IPS-NIHi7 (cell line): ENCODE measurements around the gene NFIB.

Source experiments
- DNase-seq: peaks from one replicate; pipeline ENCODE4 v3.0.0; 2012; ENCODE audit warnings: mixed read lengths; ENCODE audit errors: extremely low spot score

NFIB gene

DNA sequence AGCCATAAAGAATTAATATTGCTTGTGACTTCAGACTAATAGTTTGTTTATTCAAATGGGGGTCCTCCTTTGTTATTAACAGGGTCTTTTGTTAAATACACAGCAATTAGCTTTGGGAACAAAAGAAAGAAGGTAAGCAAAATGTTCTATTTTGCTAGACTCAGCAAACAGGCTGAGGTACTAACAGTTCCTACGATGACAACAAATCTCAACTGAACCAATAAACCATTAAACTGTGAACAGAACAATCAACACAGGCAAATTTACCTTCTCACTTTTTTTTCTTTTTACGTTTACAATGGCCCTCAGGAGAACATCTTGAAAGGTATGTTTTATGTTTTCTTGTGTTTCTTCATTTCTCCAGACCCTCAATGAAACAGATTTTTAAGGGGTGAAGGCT lies 207.2 kb downstream of the NFIB start:
- DNase-seq: no peak

DNA sequence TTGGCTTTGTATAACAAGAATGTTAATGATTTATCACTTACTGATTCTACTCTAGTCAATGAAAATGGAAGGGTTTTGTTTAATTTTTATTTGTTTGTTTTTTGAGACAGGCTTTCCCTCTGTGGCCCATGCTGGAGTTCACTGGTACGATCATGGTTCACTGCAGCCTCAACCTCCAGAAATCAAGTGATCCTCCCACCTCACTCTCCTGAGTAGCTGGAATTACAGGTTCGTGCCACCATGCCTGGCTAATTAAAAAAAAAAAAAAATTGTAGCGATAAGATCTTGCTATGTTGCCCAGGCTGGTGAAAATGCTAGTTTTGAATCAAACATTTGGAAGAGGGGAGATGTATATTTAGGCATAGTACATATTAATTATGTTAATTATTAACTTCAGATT lies 209.4 kb downstream of the NFIB start:
- DNase-seq: no peak

DNA sequence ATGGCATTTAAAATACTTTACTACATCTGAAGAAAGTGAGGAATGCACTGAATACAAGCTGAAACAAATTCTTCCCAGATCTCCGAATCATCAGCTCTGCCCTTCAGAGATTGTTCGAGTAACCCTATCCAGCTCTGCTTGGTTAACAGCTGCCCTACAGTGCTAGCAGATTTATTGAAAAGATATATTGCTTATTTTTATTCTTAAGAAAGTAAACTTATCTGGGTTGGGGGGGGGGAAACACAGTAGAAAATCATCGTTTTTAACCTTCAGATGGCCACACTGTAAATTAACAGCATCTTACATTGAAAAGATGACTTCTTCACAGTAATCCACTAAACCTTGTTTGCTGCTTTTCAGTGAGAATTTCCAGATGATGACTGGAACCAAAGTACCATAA lies 210.8 kb downstream of the NFIB start:
- DNase-seq: no peak

DNA sequence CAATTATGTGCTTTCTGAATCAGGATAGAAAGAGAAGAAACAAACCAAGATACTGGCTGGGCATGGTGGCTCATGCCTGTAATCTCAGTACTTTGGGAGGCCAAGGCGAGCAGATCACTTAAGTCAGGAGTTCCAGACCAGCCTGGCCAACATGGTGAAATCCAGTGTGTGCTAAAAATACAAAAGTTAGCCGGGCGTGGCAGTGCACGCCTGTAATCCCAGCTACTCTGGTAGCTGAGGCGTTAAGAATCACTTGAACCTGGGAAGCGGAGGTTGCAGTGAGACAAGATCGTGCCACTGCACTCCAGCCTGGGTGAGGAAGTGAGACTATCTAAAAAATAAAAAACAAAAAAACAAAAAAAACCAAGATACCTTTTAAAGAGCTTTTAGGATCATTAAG lies 214.2 kb downstream of the NFIB start:
- DNase-seq: no peak

DNA sequence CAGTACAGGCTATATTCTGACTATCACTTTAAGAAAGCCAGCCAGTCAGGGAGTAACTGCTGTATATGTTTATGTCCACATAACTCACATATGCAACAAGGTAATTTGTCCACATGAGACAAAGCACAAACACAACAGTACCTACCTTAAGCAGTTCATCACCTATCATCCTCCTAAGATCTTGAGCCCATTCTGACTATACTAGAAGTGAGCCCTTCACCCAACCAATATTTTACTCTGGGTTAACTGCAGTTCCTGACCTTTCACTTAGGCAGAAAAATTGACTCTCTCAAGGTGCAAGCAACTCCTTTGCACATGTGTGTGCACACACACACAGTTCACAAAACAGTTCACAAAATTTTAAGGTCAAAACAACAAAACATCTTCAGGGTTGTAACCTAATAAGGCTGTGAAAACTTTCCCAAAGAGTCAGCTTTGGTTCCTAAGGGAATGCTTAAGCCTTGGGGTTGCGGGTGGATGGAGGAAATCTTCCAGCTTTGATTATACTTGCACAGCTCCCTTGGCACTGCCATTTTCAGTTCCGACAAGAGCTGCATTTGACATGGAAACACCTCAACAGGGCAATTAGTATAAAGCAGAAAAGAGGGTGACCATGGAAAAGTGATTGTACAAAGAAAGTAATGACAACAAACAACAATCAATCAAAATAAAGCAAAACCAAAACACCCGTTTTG lies 215.3 kb downstream of the NFIB start:
- DNase-seq: no peak

DNA sequence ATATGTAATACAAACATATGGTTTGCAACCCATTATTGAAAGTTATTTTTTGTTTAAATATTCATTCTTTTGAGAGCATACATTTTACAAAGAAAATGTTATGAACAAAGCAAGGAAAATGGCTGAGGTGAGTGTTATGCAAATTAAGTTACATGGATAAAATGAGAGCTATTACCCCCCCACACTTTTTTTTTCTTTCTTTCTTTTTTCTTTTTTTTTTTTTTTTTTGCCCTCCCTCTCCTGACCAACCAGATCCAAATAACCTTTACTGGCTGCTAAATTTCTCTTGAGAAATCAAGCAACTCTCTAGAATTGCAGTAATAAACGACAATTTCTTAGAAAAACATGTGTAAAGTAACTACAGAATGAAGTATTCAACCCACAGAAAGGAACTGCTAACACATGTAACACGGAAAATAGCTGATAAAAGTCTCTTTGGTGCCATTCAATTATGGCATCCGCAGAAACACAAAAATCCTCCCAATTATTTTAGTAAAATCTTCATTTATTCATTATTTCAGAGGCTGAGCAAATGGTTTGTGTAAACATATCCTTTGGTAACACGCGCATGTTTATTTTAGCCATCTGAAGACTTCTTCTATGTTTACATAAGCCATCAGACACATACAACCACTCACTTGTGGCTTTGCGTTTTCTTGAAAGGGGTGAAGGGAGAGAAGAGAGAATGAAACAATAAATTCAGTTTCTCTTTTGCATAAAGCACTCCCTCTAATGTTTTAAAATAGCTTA lies 216.1 kb downstream of the NFIB start:
- DNase-seq: no peak

DNA sequence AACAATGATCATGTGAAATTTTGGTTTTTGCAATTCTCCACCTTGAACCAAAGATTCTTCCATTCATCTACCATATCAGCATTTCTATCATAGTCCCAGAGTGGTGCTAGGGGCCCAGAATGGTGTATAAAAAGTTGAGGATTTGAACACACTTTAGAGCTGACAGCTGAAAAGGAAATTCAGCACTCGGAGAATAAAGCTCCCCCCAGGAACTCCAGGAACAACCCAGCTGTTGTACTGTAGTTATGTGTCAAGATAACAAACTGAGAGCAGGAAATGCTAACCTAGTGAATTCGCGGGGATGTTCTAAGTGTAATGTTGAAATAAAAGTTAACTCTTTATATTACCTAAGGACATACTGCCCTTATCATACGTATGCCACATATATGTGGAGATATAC lies 216.7 kb downstream of the NFIB start:
- no peak for DNase-seq

DNA sequence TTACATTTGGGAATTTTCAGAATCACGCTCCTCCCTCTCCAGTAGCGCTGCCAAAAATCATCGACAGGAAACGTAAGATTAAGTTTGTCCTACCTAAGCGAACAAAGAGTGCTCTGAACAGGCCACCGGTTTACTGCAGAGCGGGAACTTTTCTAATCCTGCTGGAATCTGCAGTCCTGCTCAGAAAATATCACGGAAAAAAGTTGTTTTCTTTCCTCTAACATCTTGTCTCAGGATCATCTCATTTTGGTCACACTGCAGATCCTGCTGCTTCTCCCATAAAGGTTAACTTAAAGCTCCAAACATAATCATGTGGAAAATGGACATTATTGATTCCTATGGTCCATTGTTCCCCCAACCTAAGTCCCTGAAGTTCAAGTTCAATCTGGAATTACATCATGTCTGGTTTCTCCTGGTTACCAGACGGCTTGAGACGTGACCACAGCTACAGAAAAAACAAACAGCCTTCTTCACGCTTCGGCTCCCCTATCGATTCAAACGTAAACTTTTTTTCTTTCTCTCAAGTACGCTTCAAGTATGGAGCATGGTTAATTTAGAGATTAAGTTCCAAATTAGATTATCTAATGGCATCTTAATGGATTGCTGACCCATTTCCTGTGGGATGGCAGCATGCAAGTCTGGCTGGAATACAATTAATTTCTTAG lies 217.6 kb downstream of the NFIB start:
- DNase-seq: no peak

DNA sequence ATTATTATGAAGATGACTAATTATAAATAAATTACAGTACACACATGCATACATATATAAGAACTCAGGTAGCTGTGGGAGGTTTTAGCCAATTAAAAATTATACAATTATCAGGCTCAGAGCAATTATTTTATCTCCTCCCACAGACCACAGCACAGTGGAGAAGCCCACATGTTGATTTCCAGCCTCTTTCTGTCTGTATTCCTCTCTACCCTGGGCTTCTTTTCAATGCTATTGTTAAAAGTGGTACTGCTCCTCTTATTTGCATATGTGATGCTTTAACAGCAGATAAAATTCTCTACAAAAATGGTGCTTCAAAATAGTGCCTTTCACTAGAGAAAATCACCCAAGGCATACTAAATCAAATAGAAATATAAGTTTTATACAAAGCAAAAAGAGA lies 218.7 kb downstream of the NFIB start:
- DNase-seq: no peak

DNA sequence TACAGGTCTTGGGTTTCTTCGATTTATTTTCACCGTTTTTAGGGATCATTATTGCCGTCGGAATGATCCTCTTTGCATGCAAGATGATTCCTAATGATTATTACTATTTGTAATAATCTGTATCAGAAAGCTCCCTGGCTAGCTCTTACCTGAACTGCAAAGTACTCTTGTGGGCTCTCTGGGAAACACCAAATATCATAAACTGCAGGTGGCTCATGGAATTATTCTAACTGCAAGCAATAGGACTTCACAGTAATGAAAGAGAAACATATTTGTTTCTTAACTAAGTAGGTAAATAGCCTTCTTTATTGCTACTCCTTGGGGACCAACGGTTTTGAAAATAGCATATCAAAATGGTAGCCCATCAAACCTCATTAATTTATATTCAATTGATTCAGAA lies 219.4 kb downstream of the NFIB start:
- DNase-seq: no peak

DNA sequence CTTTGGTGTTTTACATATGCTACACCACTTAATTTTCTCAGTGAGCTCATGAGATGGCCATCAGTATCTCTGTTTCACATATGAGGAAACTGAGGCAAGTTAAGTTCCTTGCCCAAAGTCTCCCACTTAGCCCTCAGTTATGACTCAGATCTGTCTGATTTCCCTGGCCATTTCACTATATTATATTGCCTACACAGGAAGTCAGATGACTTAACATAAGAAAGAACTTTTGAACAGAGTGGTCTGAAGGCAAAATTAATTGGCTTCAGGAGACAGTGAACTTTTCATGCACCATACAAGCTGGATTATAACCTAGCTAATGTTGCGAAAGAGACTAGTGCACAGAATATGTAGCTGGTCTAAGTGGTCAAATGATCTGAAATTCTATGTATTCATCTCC lies 221.6 kb downstream of the NFIB start:
- no peak for DNase-seq

DNA sequence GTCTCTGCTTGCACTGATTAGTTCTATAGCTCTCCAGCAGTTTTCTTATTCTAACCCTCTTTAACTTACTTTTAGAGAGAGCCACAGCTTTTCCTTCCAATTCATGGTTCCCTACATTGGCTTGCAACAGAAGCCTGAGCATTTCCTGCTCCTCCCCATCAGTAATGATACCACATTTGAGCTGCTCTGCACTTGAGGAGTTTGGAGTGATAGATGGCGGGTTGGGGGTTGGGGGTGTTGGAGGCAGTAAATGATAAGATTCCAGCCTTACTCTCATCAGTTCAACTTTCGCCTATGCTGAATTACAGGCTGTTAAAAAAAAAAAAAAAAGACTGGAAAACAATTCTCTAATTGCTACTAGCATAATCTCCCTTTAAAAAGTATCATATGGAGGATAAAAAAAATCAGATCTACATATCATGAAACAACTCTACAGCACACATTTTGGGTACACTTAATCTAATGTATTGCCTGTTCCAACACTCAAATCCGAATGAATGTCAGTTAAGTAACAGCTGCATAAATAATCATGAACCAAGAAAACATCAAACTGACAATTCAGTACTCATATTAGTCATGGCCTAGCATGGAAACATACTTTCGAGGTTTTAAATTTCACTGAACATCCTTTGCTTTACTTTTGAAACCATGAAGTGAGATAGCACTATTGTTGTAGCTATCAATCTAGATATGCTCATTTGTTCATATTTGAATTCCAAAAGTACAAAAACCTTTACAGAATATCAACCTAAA lies 224.7 kb downstream of the NFIB start:
- DNase-seq: no peak

DNA sequence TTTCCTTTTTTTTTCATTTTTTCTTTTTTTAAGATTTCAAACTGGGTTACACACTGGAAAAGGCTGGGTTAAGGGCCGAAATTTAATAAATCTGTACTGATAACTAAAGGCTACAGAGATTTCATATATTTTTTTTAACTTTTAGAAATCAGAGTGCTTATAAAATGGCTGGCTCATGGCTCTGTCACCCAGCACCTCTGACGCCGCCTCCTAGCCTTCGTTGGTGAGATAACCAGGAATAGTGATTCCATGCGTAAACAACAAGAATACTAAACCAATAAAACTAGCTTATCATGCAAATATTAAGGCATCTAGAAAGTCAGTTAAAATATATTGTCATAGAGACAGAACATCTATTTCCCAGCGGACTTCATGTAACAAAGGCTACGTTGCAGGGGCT lies 226.4 kb downstream of the NFIB start:
- DNase-seq: no peak

DNA sequence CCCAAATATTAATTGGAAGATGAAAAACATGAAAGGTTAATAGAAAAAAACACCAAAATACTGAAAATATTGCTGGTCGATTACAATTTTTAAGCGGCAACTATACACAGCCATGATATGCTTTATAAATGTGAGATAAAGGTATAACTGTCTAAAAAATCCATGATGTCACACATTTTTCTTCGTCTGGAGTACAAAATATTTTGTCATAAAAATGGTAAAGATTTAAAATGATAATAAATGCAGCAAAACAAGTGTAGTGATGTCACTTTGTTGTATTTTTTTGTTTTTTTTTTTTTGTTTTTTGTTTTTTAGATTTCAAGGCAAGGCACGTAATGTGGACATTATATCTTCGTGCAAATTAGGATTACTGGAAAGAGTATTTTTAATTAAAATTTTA lies 227.4 kb downstream of the NFIB start:
- DNase-seq: no peak

DNA sequence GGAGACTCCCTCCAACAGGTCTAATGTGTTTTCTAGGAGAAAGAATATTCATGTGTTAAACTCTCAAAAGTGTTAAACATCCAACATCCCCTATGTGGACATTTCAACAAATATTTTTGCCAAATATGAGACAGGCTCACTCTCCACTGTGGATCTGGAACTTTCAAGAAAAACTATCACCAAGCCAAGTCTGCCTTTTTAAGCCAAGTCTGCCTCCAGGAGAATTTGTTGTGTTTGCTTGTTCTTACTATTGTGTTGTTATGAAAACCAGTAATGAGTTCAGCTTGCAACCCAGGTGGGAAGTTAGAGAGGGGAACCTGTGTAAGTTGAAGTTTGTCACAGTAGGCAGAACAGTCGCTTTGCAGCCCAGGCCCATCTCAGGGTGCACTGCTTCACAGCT lies 228.1 kb downstream of the NFIB start:
- DNase-seq: no peak

DNA sequence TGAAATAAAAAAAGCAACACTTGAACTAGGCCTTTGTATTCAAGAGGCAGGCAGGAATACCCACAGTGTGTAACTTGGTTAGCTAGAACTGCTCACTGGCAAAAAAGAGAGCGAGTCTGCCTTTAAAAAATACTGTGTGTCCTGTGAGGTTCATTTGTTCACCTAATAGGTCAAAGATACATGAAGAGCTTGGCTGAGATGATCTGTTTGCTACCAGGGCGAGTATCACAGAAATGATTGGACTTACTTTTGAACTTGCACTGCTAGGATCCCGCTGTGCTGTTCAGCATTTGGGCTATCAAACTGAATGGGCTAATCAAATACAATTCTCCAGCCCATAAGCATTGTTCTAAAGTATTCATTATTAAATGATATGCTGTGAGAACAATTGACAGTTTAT lies 229.1 kb downstream of the NFIB start:
- no peak for DNase-seq

DNA sequence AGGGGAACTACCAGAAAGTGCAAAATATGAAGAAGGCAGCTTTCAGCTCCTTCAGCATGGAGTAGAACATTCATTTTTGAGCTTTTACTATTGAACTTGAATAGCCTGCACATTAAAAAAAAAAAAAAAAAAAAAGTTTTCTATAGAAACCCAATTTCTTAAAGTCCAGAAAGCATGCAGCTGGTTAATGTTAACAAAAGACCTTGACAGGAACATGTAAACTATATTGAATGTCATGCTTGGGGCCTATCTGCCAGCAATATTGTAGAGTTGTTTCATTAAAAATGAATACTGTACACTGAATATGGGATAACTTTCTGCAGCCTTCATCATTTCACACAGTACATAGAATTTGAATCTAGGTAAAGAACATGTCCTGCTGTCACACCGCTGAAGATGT lies 230.6 kb downstream of the NFIB start:
- DNase-seq: no peak

DNA sequence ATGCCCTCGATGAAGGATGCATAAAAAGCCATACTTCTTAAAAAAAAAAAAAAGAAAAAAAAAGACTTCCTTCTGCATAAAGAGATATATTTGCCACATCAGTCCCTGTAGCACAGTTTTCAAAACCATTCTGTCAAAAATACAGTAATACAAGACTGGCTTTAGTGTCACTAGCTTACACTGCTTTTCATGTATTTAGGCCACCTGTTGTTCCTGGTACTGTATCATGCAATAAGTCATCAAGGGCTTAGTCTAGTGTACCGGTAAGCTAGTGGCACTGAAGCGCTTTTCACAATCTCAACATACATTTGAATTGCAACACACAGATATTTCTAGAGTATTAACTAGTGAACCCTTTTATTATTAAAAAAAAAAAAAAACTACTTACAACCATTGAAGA lies 231.2 kb downstream of the NFIB start:
- DNase-seq: no peak

DNA sequence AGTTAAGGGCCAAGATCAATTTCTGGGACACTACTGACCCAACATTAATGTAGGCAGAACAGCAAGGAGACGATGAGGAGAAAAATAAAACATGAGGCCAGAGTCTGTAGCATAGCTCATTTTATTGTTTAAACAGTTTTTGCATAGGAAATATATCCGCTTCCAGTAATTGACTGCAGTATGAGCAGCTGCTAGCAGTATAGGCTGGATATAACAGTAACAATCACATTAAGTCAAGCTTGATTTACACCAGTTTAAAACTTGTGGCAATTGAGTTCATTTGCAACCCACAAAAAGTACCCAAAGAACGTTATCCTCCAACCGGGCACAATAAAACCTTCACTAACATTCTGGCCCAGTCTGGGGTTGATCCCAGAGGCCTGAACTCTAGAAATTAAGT lies 232.2 kb downstream of the NFIB start:
- DNase-seq: no peak

DNA sequence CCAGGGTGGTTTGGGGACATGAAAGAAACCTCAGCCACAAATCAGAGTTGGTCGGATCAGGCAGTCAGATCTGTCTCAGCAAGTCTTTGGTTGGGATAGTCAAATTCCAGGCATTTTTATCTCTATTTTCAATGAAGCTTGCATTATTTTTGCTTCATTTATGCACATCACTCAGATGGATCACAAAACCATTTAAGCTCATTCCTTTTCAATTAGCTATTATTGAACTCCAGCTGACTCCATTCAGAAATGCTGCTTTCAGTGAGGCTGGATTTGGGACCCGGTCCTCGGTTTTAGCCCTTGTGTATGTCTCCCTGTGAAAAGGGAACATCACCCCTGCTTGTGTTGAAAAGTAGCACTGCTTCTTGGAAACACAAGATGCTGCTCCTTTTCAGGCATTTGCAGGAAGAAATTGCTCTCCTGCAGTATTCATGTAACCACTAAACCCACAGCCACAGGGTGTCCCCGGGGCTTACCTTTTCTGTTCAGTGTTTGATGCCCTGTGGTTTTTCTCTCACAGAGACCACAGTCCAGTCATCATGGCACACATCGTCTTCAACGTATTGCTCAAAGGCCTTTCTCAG lies 232.9 kb downstream of the NFIB start:
- DNase-seq: no peak

DNA sequence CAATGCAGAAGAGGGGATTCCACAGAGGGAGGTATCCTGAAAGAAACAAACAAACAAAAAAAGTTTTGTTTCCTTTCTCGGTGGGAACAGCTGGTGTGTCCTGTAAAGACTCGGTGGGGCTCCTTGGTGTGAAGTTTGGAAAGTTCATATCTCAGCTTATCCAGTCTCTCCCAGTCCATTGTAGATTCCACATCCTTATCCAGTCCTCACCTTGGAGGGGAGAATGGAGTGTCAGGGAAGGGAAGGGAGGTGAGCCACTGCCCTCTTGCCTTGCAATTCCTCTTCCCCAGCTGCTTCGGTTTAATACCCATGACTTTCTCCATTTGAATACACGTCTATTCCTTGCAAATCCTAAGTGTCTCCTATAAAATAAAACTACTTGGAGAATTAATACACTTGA lies 234.5 kb downstream of the NFIB start:
- DNase-seq: no peak

DNA sequence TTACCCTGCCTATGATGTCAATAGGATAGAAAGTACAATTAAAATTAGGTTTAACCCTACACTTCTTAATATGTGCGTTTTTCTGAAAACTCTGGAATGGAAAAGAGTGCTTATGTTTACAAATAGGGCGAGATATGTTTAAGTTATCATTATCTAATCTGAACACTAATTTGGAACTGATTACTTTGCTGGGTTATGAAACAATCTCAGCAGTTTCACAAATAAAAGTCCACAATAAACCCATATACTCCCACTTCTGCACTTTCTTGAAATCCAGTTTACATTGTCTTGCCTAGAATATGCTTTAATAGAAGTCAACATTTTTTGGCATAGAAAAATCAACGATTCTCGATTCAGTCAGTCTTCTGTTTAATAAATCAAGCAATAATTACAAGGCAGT lies 236.3 kb downstream of the NFIB start:
- no peak for DNase-seq
